ENCODE data around the gene PPP1R12B. TPM values are rescaled to one million over a fixed set of nuclear protein-coding genes. Genes with fewer than 3 reads are reported as not detected.
"Not testable (repeated sequence)": the region's sequence is repeated elsewhere in the genome, so short reads cannot be mapped to it uniquely, and the experiment has no call there.

Gene PPP1R12B
- total RNA-seq, 1 experiment from 2014 or later, result 21.2 TPM

GRCh38 chr1:202546796-202547195, 198.3 kb downstream of the PPP1R12B start:
- H3K4me3 ChIP-seq; H3K36me3 ChIP-seq; H3K27me3 ChIP-seq; H3K9me3 ChIP-seq (replicated peaks): not testable (repeated sequence)
- Histone ChIP-seq H3K27ac (peak overlapping the region; percentile 35), H3K4me1 (peaks cover 15% of the 10 kb centered on the region)
- DNase-seq, result peak; percentile 22 to 68

- peaks cover 19% of the 10 kb centered on the region for H3K4me1 ChIP-seq
- H3K9me3 ChIP-seq (replicated peaks), result no peaks in the 10 kb centered on the region
- DNase-seq, result no peak
- H3K36me3 ChIP-seq, result no peaks in the 10 kb centered on the region
- peak overlapping the region; percentile 35 for H3K27ac ChIP-seq
- H3K4me3 ChIP-seq, result no peak overlapping the region
- no peaks in the 10 kb centered on the region for H3K27me3 ChIP-seq
Measured at GRCh38 chr1:202547215-202547614, 198.7 kb downstream of the PPP1R12B start.

- H3K4me3 ChIP-seq; H3K36me3 ChIP-seq; DNase-seq; H3K27ac ChIP-seq; H3K9me3 ChIP-seq (replicated peaks); H3K27me3 ChIP-seq: not testable (repeated sequence)
- H3K4me1 ChIP-seq, result peaks cover 23% of the 10 kb centered on the region
Measured at GRCh38 chr1:202550088-202550487, 201.6 kb downstream of the PPP1R12B start.

- no peaks in the 10 kb centered on the region for H3K36me3 ChIP-seq
- no peak overlapping the region for H3K27ac ChIP-seq
- H3K4me3 ChIP-seq, result no peak overlapping the region
- DNase-seq, result peak; percentile 57 to 70
- H3K27me3 ChIP-seq, result no peaks in the 10 kb centered on the region
- peaks cover 16% of the 10 kb centered on the region for H3K4me1 ChIP-seq
- no peaks in the 10 kb centered on the region for H3K9me3 ChIP-seq (replicated peaks)
Measured at GRCh38 chr1:202551683-202552082, 203.2 kb downstream of the PPP1R12B start.

DNA sequence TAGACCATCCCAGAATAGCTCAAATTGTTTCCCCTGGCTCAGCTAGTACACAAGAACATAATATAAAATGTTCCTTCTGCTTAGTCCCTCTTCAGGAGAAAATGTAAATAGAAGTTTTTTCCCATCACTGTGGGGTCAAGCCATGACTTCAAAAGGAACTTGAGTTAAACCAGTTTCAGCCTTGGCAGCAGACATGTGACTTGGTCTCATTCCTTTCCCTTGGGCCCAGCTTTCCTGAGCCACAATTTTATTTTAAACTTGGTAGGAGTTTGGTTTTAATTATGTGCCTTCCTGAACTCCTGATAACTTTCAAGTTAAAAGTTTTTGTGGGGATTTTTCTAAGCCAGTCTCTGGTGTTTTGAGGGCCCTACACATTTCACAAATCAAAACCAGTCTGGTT, 204.1 kb downstream of the PPP1R12B start:
- not testable (repeated sequence) for H3K27ac ChIP-seq, H3K4me1 ChIP-seq, H3K27me3 ChIP-seq

DNA sequence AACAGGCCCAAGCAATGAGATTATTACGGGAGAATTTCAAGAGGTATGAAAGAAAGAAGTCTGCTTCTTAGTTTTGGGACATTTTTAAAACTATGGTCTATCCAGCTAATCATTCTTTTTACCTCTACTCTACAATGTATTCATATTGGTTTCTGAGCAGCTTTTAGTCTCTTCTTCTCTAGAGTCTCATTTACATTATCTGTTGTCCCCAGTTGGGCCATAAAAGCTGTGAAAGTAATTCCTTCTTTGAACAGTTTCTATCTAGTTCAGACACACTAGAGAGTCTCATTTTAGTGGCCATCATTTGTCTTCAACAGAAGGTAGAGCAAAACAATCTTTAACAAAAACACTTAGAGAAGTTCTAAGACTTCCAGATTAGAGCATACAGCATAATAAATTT, 204.6 kb downstream of the PPP1R12B start:
- not testable (repeated sequence) for H3K27me3 ChIP-seq

More for the DNA sequence above, 204.1 kb downstream of the PPP1R12B start:
- not testable (repeated sequence) for H3K4me3 ChIP-seq; DNase-seq; H3K9me3 ChIP-seq (replicated peaks); H3K36me3 ChIP-seq

DNA sequence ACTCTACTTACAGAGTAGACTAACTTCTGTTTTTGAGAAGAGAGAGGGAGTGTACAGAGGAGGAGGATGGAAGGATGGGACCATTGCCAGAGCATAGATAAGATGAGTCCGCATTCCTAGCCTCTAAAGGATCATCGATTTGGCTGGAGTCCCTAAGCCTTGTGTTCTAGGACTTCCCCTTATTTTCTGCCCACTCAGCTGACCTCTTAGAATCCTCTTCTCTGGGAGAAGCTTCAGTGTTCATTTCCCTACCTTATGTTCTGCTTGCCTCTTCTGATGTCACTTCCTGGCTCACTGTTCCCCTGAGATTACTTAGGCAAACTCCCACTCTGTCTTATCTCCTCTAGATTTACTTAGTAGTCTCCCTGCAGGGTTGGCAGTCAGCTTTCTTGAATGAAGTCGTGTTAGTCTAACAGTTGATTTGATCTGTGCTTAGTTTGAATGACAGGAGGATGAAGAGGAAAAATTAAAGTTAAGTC, 205.1 kb downstream of the PPP1R12B start:
- peak in 1 of 2 experiments; percentile 20 for DNase-seq
- Histone ChIP-seq H3K9me3 (replicated peaks) (no peaks in the 10 kb centered on the region), H3K27me3 (no peaks in the 10 kb centered on the region), H3K4me3 (no peak overlapping the region), H3K36me3 (no peaks in the 10 kb centered on the region), H3K4me1 (peaks cover 10% of the 10 kb centered on the region; the same call in 1 of the 2 replicates), H3K27ac (no peak overlapping the region)

More for the DNA sequence above, 204.6 kb downstream of the PPP1R12B start:
- H3K36me3 ChIP-seq; H3K4me1 ChIP-seq; DNase-seq; H3K27ac ChIP-seq; H3K4me3 ChIP-seq; H3K9me3 ChIP-seq (replicated peaks): not testable (repeated sequence)

DNA sequence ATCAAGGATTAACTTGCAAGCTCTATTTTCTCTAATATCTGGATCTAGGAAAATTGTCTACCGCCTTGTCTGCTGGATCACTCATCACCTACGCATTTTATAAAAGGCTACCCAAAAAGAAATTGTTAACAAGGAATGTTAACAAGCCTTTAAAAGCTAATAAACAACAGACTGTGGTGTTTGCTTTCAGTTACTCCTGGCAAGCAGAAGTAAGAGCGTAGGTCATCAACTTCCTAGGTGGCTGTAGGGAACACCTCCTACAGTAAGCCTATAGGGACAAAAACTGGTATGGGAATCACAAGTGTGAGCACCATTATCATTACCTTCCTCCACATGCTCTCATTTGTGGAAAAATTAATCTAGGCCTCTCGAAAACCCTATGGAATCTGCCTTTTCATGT, 206.1 kb downstream of the PPP1R12B start:
- H3K36me3 ChIP-seq; DNase-seq; H3K4me1 ChIP-seq; H3K4me3 ChIP-seq; H3K27ac ChIP-seq; H3K27me3 ChIP-seq; H3K9me3 ChIP-seq (replicated peaks): not testable (repeated sequence)

DNA sequence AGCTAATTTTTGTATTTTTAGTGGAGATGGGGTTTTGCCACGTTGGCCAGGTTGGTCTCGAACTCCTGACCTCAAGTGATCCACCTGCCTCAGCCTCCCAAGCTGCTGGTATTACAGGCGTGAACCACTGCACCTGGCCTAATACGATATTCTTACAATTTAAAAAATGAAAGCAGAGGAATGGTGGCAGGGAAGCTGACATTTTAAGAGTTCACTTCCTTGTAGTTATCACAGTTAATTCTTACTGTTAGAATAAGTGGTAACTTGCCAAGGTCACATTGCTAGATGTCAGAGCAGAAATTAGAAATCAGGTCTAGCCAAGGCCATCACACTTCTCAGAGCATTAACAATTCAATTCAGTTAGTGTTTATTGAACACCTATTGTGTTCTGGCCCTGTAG, 207.5 kb downstream of the PPP1R12B start:
- not testable (repeated sequence) for H3K4me3 ChIP-seq; H3K27ac ChIP-seq; H3K9me3 ChIP-seq (replicated peaks); H3K4me1 ChIP-seq; H3K27me3 ChIP-seq; DNase-seq; H3K36me3 ChIP-seq

DNA sequence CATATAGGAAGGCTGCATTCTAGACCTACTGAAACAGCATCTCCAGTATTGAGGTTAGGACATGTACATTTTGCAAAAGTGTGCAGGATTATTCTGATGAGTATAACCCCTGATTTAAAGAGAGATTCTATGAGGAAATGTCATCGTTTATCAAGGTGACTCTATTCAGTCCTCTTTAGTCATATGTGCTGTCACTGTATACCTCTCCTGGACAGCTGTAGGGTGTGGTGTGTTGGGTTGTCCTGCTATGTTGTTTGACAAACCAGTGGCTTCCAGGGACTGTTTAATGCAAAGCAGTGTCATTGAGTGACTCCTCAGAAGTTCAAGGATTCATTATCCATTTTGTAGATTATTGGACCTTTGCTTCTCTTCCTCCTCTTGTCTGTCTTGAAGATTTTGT, 209.2 kb downstream of the PPP1R12B start:
- H3K27me3 ChIP-seq; H3K9me3 ChIP-seq (replicated peaks); DNase-seq; H3K4me3 ChIP-seq; H3K27ac ChIP-seq; H3K36me3 ChIP-seq; H3K4me1 ChIP-seq: not testable (repeated sequence)

DNA sequence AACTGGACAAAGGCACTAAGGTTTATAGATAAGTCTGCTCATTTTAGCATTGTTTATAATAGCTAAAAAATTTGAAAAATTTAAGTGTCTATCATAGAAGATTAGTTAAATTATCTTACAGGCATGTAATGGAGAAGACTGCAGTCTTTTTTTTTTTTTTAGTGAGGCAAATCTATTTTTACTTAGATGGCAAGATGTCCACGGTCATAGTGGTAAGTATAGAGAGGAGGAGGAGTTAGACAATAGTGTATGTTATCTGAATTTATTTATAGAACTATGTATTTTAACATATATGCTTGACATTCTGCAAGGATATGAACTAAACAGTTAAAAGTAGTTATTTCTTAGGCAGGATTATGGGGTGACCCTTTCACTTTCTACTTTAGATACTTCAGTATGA, 212.7 kb downstream of the PPP1R12B start:
- DNase-seq, result no peak
- no peaks in the 10 kb centered on the region for H3K27me3 ChIP-seq
- no peak overlapping the region for H3K4me3 ChIP-seq
- no peaks in the 10 kb centered on the region for H3K9me3 ChIP-seq (replicated peaks)
- no peaks in the 10 kb centered on the region; the same call in 1 of the 2 replicates for H3K36me3 ChIP-seq
- H3K4me1 ChIP-seq, result no peaks in the 10 kb centered on the region
- H3K27ac ChIP-seq, result no peak overlapping the region

GRCh38 chr1:202561726-202562443, 213.4 kb downstream of the PPP1R12B start:
- Histone ChIP-seq H3K9me3 (replicated peaks) (no peaks in the 10 kb centered on the region), H3K4me3 (no peak overlapping the region), H3K27ac (no peak overlapping the region), H3K36me3 (no peaks in the 10 kb centered on the region; the same call in none of the 2 replicates), H3K27me3 (no peaks in the 10 kb centered on the region), H3K4me1 (0 out of 2 replicates have a peak, but pooled peaks cover 4% of the 10 kb centered on the region)
- DNase-seq, result no peak

GRCh38 chr1:202562444-202563060, 214.1 kb downstream of the PPP1R12B start:
- DNase-seq, result no peak
- Histone ChIP-seq H3K9me3 (replicated peaks) (no peaks in the 10 kb centered on the region), H3K27ac (no peak overlapping the region), H3K4me1 (0 out of 2 replicates have a peak, but pooled peaks cover 4% of the 10 kb centered on the region), H3K27me3 (no peaks in the 10 kb centered on the region), H3K4me3 (no peak overlapping the region), H3K36me3 (no peaks in the 10 kb centered on the region; the same call in none of the 2 replicates)

- 0 out of 2 replicates have a peak, but pooled peaks cover 4% of the 10 kb centered on the region for H3K4me1 ChIP-seq
- no peaks in the 10 kb centered on the region for H3K27me3 ChIP-seq
- H3K27ac ChIP-seq, result no peak overlapping the region
- no peaks in the 10 kb centered on the region for H3K9me3 ChIP-seq (replicated peaks)
- DNase-seq, result no peak
- no peaks in the 10 kb centered on the region; the same call in none of the 2 replicates for H3K36me3 ChIP-seq
- H3K4me3 ChIP-seq, result no peak overlapping the region
Measured at GRCh38 chr1:202563818-202564217, 215.3 kb downstream of the PPP1R12B start.

- H3K4me3 ChIP-seq, result no peak overlapping the region
- no peak for DNase-seq
- no peaks in the 10 kb centered on the region for H3K27me3 ChIP-seq
- H3K9me3 ChIP-seq (replicated peaks), result no peaks in the 10 kb centered on the region
- no peaks in the 10 kb centered on the region; the same call in none of the 2 replicates for H3K36me3 ChIP-seq
- no peak overlapping the region for H3K27ac ChIP-seq
- 0 out of 2 replicates have a peak, but pooled peaks cover 4% of the 10 kb centered on the region for H3K4me1 ChIP-seq
Measured at GRCh38 chr1:202564958-202565495, 216.5 kb downstream of the PPP1R12B start.
